GM18861 (cell line): Measurements from ENCODE around the gene SDK2.

Experiments
- ATAC-seq: cut with Tn5 transposase; IDR thresholded peaks from one replicate; pipeline ENCODE4 v1.9.1; 2021; ENCODE audit not compliant: unreplicated experiment

SDK2 gene

GRCh38 chr17:73430165-73430680 lies 214.0 kb downstream of the SDK2 start:
- no peak for ATAC-seq

- peak; percentile 70 for ATAC-seq
Measured at GRCh38 chr17:73429440-73430164, 214.6 kb downstream of the SDK2 start.

- no peak for ATAC-seq
Measured at GRCh38 chr17:73427198-73427597, 217.0 kb downstream of the SDK2 start.

GRCh38 chr17:73424571-73424970 lies 219.7 kb downstream of the SDK2 start:
- ATAC-seq = no peak

GRCh38 chr17:73423806-73424205 lies 220.4 kb downstream of the SDK2 start:
- no peak for ATAC-seq

GRCh38 chr17:73423159-73423715 lies 221.0 kb downstream of the SDK2 start:
- no peak for ATAC-seq

- no peak for ATAC-seq
Measured at GRCh38 chr17:73422121-73422520, 222.1 kb downstream of the SDK2 start.

GRCh38 chr17:73420897-73421296 lies 223.3 kb downstream of the SDK2 start:
- ATAC-seq = no peak

- no peak for ATAC-seq
Measured at GRCh38 chr17:73419881-73420280, 224.4 kb downstream of the SDK2 start.

- no peak for ATAC-seq
Measured at GRCh38 chr17:73419051-73419450, 225.2 kb downstream of the SDK2 start.

GRCh38 chr17:73415782-73416181 lies 228.5 kb downstream of the SDK2 start:
- ATAC-seq = no peak

GRCh38 chr17:73414171-73414955 lies 229.9 kb downstream of the SDK2 start:
- ATAC-seq = no peak

GRCh38 chr17:73412914-73413313 lies 231.3 kb downstream of the SDK2 start:
- ATAC-seq = no peak

- no peak for ATAC-seq
Measured at GRCh38 chr17:73411313-73411747, 232.9 kb downstream of the SDK2 start.

GRCh38 chr17:73410586-73411312 lies 233.5 kb downstream of the SDK2 start:
- ATAC-seq = no peak

GRCh38 chr17:73404246-73404645 lies 240.0 kb downstream of the SDK2 start:
- ATAC-seq = no peak

GRCh38 chr17:73402466-73402865 lies 241.8 kb downstream of the SDK2 start:
- ATAC-seq = no peak

- no peak for ATAC-seq
Measured at GRCh38 chr17:73401911-73402310, 242.3 kb downstream of the SDK2 start.

- ATAC-seq = no peak
Measured at GRCh38 chr17:73400915-73401545, 243.2 kb downstream of the SDK2 start.

- no peak for ATAC-seq
Measured at GRCh38 chr17:73399056-73399455, 245.2 kb downstream of the SDK2 start.
